ENCODE measurements around the gene GPR149. TPM values are rescaled to one million over a fixed set of nuclear protein-coding genes. Genes with fewer than 3 reads are reported as not detected.

Gene GPR149
- total RNA-seq, 3 donors from 2014 or later (not counting 1 experiment from before 2014, with no cell fraction given) = not detected

GRCh38 chr3:154428286-154429206 lies 1.4 kb downstream of the GPR149 start:
- H3K36me3 Mint-ChIP-seq = no peaks in the 10 kb centered on the region
- H3K27me3 ChIP-seq (ENCODE audit: control insufficient read depth, insufficient read depth, low read length) = peaks cover 14% of the 10 kb centered on the region
- no peak overlapping the region for H3K4me3 ChIP-seq (ENCODE audit: low read length)
- no peak overlapping the region for H3K4me3 Mint-ChIP-seq
- intact Hi-C loops (cut with micrococcal nuclease) = no loop called here
- 6% methylated on average over 59 of the region's 59 CpGs for WGBS (ENCODE audit: insufficient coverage)
- ATAC-seq = no peak
- no peak overlapping the region for H3K27ac ChIP-seq (ENCODE audit: low read length)
- peaks cover 8% of the 10 kb centered on the region for H3K9me3 ChIP-seq (ENCODE audit: control insufficient read depth, insufficient read depth, low read length)
- no peak for TF ChIP-seq CTCF (IDR thresholded peaks at IDR 0.05)
- no peaks in the 10 kb centered on the region for H3K36me3 ChIP-seq (ENCODE audit: control insufficient read depth, insufficient read depth, low read length)
- H3K4me1 Mint-ChIP-seq = no peaks in the 10 kb centered on the region
- H3K9me3 Mint-ChIP-seq = peaks cover 2 to 3% of the 10 kb centered on the region in 2 donors
- H3K27me3 Mint-ChIP-seq (ENCODE audit: low read depth in 2 of 2) = peaks cover 21 to 27% of the 10 kb centered on the region in 2 donors
- H3K27ac Mint-ChIP-seq = no peak overlapping the region
- DNase-seq = no peak
- no peaks in the 10 kb centered on the region for H3K4me1 ChIP-seq (ENCODE audit: control insufficient read depth, insufficient read depth, low read length)

- 7% methylated on average over 23 of the region's 29 CpGs for whole genome bisulfite sequencing (ENCODE audit: insufficient coverage)
- intact Hi-C loops (cut with micrococcal nuclease) = no loop called here
- Mint-ChIP-seq H3K4me1 (no peaks in the 10 kb centered on the region), H3K27me3 (ENCODE audit: low read depth in 2 of 2) (peaks cover 21 to 27% of the 10 kb centered on the region in 2 donors), H3K36me3 (no peaks in the 10 kb centered on the region), H3K27ac (no peak overlapping the region), H3K9me3 (peaks cover 4 to 6% of the 10 kb centered on the region in 2 donors), H3K4me3 (no peak overlapping the region)
- Histone ChIP-seq H3K4me1 (ENCODE audit: control insufficient read depth, insufficient read depth, low read length) (no peaks in the 10 kb centered on the region), H3K9me3 (ENCODE audit: control insufficient read depth, insufficient read depth, low read length) (peaks cover 8% of the 10 kb centered on the region), H3K4me3 (ENCODE audit: low read length) (no peak overlapping the region), H3K36me3 (ENCODE audit: control insufficient read depth, insufficient read depth, low read length) (no peaks in the 10 kb centered on the region), H3K27ac (ENCODE audit: low read length) (no peak overlapping the region), H3K27me3 (ENCODE audit: control insufficient read depth, insufficient read depth, low read length) (peaks cover 14% of the 10 kb centered on the region)
- DNase-seq (no peak), ATAC-seq (no peak)
- TF ChIP-seq CTCF (IDR thresholded peaks at IDR 0.05) = no peak
Measured at GRCh38 chr3:154427685-154428285, 2.2 kb downstream of the GPR149 start.

- no peaks in the 10 kb centered on the region for H3K4me1 Mint-ChIP-seq
- no peaks in the 10 kb centered on the region for H3K36me3 ChIP-seq (ENCODE audit: control insufficient read depth, insufficient read depth, low read length)
- TF ChIP-seq CTCF (IDR thresholded peaks at IDR 0.05) = no peak
- no peaks in the 10 kb centered on the region for H3K4me1 ChIP-seq (ENCODE audit: control insufficient read depth, insufficient read depth, low read length)
- no peak overlapping the region for H3K4me3 ChIP-seq (ENCODE audit: low read length)
- ATAC-seq (no peak), DNase-seq (no peak)
- H3K27me3 ChIP-seq (ENCODE audit: control insufficient read depth, insufficient read depth, low read length) = peaks cover 5% of the 10 kb centered on the region
- H3K27ac Mint-ChIP-seq = no peak overlapping the region
- no peaks in the 10 kb centered on the region for H3K36me3 Mint-ChIP-seq
- no peak overlapping the region for H3K4me3 Mint-ChIP-seq
- intact Hi-C loops (cut with micrococcal nuclease) = no loop called here
- no peaks in the 10 kb centered on the region for H3K9me3 ChIP-seq (ENCODE audit: control insufficient read depth, insufficient read depth, low read length)
- H3K9me3 Mint-ChIP-seq = peaks cover 5 to 7% of the 10 kb centered on the region in 2 donors
- H3K27ac ChIP-seq (ENCODE audit: low read length) = no peak overlapping the region
- H3K27me3 Mint-ChIP-seq (ENCODE audit: low read depth in 2 of 2) = peaks cover 6 to 10% of the 10 kb centered on the region in 2 donors
Measured at GRCh38 chr3:154422694-154423093, 7.3 kb downstream of the GPR149 start.
